AG04450 (cell line): ENCODE data around the gene TAF3. TPM values are rescaled to one million over a fixed set of nuclear protein-coding genes. Genes with fewer than 3 reads are reported as not detected.

ENCODE experiments used
- CTCF ChIA-PET: fragments of 300-600, 350-600 bp; formaldehyde crosslinking; extraction: SDS; loops from one replicate; lab custom pipeline; 2022; ENCODE audit warnings: antibody characterized with exemption, inconsistent platforms; lab: Charles Lee
- POLR2A ChIA-PET: fragments of 350-600 bp; formaldehyde crosslinking; extraction: SDS; loops from one replicate; lab custom pipeline; 2021; ENCODE audit warnings: antibody characterized with exemption, inconsistent platforms; lab: Yijun Ruan, JAX
- DNase-seq: peaks from one replicate; pipeline ENCODE4 v3.0.0-alpha.2; 2011; ENCODE audit warnings: low read depth, low spot score
- H3K27ac ChIP-seq: one replicate; pipeline ENCODE4 v1.5.1; 2012; ENCODE audit warnings: low read depth, low read length, control low read depth
- H3K27me3 ChIP-seq: one replicate; pipeline ENCODE4 v1.6.0; 2012; ENCODE audit warnings: low read length; ENCODE audit not compliant: control insufficient read depth, insufficient read depth
- H3K4me3 ChIP-seq: 2 replicates; pipeline ENCODE4 v1.5.1; 2011; ENCODE audit warnings: mild to moderate bottlenecking, low read depth, low read length, control low read depth
- H3K9me3 ChIP-seq: 2 replicates; pipeline ENCODE4 v1.5.1; 2012; ENCODE audit warnings: low read length; ENCODE audit not compliant: control insufficient read depth, insufficient read depth
- CTCF ChIP-seq: IDR thresholded peaks from 2 replicates; pipeline ENCODE4 v1.5.1; 2011; ENCODE audit warnings: low read depth, low read length, control low read depth, inconsistent platforms
- polyA plus RNA-seq: library from polyadenylated mRNA; depleted of rRNA; stranded (reverse); fragments of >200 nt; gene quantifications from 2 replicates; pipeline ENCODE4 v1.2.3, GENCODE V29; 2011

Gene TAF3
- polyA plus RNA-seq, 1 experiment = 3.1 TPM

GRCh38 chr10:7786430-7786829 is 31.9 kb upstream of the TAF3 start:
- H3K4me3 ChIP-seq = peak overlapping the region; percentile 98
- H3K27ac ChIP-seq = no peak overlapping the region
- ChIA-PET POLR2A (no interaction called here), CTCF (no interaction called here)
- no peak for TF ChIP-seq CTCF
- H3K27me3 ChIP-seq = no peaks in the 10 kb centered on the region
- peaks cover 4% of the 10 kb centered on the region; the same call in 1 of the 2 replicates for H3K9me3 ChIP-seq
- no peak for DNase-seq

DNA sequence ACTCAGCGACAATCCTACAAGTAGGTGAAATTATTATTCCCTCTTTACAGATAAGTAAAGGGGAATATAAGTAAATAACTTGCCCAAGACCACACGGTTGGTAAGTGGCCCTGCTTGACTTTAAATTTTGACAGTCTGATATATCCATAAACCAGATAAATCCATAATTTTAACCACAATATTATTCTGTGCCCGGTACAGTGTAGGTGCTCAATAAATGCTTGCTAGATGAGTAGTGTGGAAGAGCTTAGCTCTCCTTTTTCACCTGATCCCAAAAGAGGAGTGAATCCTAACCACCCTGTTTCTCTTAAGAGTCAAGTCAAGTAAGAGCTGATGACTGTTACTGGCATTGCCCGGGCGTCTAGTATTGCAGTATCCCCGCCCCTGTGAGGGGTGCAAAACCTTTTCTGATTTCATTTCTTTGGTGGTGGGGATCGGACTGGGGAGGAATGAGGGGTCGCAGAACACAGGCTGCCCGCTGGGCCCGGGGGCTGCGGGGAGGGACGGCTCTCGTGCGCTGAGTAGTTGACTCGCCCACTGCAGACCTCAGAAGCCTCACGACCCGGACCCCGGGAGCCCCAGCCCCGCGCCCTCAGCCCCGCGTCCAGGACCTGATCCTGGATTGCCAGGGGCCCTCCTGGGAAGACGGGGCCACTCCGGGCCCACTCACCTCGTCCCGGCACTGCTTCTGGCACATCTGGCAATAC is 31.0 kb upstream of the TAF3 start:
- Histone ChIP-seq H3K27me3 (no peaks in the 10 kb centered on the region), H3K27ac (peak overlapping the region; percentile 47), H3K4me3 (peak overlapping the region; percentile 98), H3K9me3 (peaks cover 4% of the 10 kb centered on the region; the same call in 1 of the 2 replicates)
- no peak for DNase-seq
- no peak for TF ChIP-seq CTCF
- POLR2A ChIA-PET = interaction anchor here (0.6 to 1.9 kb wide), 6 partner anchors 10 to 62 kb away, joined by 4 to 15 read pairs (median 11); partner anchors contain the start of gene TAF3
- CTCF ChIA-PET = no interaction called here

- ChIA-PET CTCF (no interaction called here), POLR2A (interaction anchor here (0.5 to 1.9 kb wide), 9 partner anchors 10 to 86 kb away, joined by 3 to 15 read pairs (median 9); partner anchors contain the start of gene TAF3)
- peak; percentile 91 for DNase-seq
- TF ChIP-seq CTCF = no peak
- peak within 1 kb of the TSS; percentile 98 for H3K4me3 ChIP-seq
- no peaks in the 10 kb centered on the region for H3K27me3 ChIP-seq
- H3K9me3 ChIP-seq = peaks cover 4% of the 10 kb centered on the region; the same call in 1 of the 2 replicates
- H3K27ac ChIP-seq = peak within 1 kb of the TSS; percentile 47
Observed at GRCh38 chr10:7787857-7788638, 30.3 kb upstream of the TAF3 start, which contains the start of the genes ATP5F1C and KIN. ATP5F1C (plus strand) TSS chr10:7788177; CDS start chr10:7788208, 31 bp downstream. KIN (minus strand) TSS chr10:7787993; CDS start chr10:7787933, 60 bp downstream.

- Histone ChIP-seq H3K27me3 (no peaks in the 10 kb centered on the region), H3K9me3 (peaks cover 4% of the 10 kb centered on the region; the same call in 1 of the 2 replicates), H3K4me3 (peak overlapping the region; percentile 98), H3K27ac (peak overlapping the region; percentile 31)
- CTCF ChIA-PET = no interaction called here
- no peak for TF ChIP-seq CTCF
- no peak for DNase-seq
- POLR2A ChIA-PET = interaction anchor here (0.5 to 1.9 kb wide), 8 partner anchors 9 to 87 kb away, joined by 3 to 15 read pairs (median 9); partner anchors contain the start of gene TAF3
Observed at GRCh38 chr10:7788639-7789286, 29.5 kb upstream of the TAF3 start.
